NCI-H2196 treated with DMSO at 0.1 percent for 48 hours (cell line): Measurements from ENCODE around the gene PTPRK.

Experiments used
- DNase-seq: peaks from one replicate; lab custom pipeline; 2025; ENCODE audit not compliant: unreplicated experiment; lab: John Stamatoyannopoulos, UW

The PTPRK gene

GRCh38 chr6:128206610-128207426 lies 313.6 kb downstream of the PTPRK start:
- DNase-seq, result no peak

GRCh38 chr6:128204616-128205015 lies 315.8 kb downstream of the PTPRK start:
- no peak for DNase-seq

GRCh38 chr6:128202169-128202765 lies 318.1 kb downstream of the PTPRK start:
- DNase-seq, result no peak

DNA sequence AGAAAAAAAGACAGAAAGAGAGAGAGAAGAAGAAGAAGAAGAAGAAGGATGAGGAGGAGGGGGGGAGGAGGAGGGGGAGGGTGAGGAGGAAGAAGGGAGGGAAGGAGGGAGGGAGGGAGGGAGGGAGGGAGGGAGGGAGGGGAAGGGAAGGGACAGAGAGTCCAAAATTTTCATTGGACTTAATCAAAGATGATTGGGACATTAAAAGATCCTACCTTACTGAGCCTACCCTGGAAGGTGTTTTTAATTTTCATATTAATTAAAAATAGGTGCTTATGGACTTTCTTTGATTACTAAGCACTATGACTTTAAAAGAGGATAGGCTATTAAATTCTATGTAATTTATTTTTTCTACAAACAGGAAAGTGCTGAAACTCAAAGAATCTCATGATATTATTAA lies 319.6 kb downstream of the PTPRK start:
- no peak for DNase-seq

- no peak for DNase-seq
These were observed 320.9 kb downstream of the PTPRK start for GRCh38 chr6:128199461-128199860.

GRCh38 chr6:128192972-128193371 lies 327.4 kb downstream of the PTPRK start:
- no peak for DNase-seq

DNA sequence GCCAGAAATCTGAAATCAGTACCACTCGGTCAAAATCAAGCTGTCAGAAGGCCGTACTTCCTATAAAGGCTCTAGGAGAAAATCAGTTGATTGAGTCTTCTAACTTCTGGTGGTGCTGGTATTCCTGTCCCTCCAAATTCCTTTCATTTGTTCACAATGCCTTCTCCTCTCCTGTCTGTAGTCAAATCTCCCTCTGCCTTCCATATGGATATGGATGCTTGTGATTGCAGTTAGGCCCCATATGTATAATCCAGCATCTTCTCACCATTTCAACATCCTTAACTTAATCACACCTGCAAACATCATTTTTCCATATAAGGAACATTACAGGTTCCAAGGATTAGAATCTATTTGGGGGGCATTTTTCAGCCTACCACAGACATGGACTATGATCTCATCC lies 331.7 kb downstream of the PTPRK start:
- no peak for DNase-seq

- DNase-seq, result no peak
These were observed 333.7 kb downstream of the PTPRK start for GRCh38 chr6:128186729-128187128.

- no peak for DNase-seq
These were observed 340.4 kb downstream of the PTPRK start for GRCh38 chr6:128179876-128180438.

DNA sequence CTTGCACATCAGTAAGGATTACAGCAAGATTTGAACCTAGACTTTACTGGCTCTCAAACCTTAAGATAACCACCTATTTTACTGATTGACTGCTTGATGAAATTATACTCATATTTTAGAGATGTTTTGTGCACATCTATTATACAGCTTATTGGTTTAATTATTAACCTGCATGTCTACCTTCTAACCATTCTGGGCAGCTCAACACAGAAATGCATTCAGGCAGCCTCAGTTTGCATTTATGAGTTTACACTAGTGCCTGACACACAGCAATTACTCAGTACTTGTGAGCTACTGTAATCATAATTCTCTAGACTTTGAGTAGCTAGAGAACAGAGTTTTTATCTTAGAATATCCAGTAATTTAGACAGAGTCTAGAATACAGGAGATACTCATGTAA lies 345.7 kb downstream of the PTPRK start:
- no peak for DNase-seq

DNA sequence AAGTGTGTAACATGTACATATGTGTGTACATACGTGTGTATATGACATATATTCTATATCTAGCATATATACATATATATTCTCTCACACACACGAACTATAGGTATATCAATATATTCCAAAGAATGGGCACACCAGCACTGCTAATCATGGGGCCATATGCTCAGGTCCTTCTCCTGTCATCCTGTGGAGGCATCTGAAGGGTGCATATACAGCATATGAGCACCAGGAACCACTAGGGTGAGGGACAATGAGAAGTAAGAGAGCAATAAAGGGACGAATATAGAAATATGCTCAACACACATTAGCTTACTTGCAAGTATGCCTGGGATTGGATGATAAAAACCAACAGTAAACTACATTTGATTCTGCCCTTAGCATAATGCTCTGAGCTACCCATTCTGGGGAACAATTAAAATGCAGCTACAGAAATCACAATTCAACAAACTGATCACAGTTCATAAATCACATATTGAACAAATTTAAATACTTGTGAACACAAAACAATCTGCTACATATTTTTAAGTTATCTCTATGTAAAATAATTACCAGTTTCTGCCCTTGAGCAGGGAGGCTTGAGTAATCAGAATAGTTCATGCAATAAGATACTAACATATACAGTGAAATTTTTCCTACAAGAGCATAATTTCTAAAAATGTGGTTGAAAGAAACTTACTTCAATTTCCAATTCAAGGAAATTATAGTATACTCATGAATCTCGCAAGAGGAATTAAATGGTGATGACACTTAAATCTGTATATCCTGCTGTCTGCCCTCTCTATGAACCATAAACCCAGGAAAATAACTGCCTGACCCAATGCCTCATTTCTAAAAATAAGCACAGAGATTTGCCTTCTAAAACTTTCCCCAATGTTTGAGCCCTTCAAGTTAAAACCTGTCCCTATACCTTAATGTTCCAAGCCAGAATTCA lies 347.4 kb downstream of the PTPRK start:
- DNase-seq, result no peak

DNA sequence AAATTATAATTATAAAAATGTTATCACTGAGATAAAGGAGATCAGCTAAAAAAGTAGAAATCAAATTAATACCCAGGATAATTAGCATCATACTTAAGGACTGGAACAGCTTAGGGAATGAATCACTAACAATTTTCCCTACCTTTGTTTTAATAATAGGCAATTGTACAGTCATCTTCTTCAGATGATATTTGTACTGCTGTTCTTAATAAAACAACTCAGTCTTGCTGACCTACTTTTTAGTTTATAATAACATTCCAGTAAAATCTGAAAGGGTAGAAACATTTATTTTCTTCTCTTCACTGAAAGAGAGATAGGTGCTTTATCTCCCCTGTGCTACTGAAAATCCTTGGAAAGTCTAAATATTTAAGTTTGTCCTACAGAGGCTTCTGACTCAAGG lies 348.3 kb downstream of the PTPRK start:
- no peak for DNase-seq

DNA sequence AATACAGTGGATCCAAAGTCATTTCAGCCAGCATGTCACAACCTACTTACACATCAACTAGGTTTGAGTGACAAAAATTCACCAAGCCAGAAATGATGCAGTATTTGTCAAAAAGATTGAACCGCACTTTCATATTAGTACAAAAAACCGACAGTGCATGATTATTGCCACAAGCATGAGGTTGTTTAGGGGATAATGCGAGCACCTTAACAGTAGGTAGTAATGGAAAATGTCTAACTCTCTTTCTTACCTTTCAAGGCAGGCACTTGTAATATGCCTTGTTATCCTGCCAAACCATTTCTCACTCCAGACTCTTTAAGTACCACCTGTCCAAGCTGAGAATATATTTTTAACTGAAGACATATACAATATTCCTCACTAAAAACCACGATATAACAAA lies 349.2 kb downstream of the PTPRK start:
- no peak for DNase-seq

- no peak for DNase-seq
These were observed 352.2 kb downstream of the PTPRK start for GRCh38 chr6:128168244-128168643.

DNA sequence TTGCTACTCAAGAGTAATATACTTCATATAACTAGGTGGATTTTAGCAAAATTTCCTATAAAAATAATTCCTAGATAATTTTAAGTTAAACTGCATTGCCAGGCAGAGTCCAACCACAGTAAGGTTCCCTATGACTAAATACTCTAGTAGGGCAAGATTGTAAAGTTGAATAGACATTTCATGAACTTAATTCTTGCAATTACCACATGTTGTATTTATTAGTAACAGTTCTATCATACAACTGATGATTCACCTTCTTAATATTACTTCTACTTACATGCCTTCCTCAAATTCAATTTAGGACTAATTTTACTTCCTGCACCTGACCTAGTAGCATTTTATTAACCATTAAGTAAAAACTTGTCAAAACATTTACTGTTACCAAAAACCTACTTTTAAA lies 352.8 kb downstream of the PTPRK start:
- no peak for DNase-seq

- DNase-seq, result no peak
These were observed 356.1 kb downstream of the PTPRK start for GRCh38 chr6:128164254-128164653.

DNA sequence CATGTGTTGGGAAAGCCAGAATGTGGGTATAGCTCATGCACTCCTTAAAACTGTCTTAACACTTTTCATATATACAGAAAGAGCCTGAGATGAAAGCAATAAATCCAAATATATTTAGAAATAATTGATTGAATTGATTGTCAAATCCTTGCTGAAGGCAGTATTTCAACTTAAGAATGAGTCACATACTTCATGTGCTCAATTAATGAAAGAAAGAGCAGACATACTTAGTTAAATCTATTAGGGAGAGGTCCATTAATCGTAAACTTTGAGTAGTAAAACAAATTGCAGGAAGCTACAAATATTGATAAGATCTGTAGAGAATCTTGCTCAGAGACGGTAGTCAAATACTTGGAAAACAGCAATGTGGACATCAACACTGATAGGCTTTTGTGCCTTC lies 358.0 kb downstream of the PTPRK start:
- no peak for DNase-seq

DNA sequence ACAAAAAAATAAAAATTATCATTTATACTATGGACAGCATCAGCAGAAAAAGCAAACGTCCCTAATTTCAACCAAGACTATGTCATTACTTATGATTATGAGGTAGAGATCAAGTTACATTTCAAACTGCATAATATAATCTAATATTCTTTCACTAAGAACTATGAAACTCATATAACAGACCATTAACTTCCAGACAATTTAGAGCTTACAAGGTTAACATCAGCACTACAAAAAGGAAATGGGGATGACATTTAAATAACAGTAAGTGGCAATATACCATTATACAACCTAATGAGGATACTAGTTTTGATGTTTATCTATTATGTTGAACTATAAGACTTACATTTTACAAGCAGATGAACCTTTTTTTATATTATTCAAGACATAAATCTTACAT lies 358.6 kb downstream of the PTPRK start:
- no peak for DNase-seq

- no peak for DNase-seq
These were observed 359.1 kb downstream of the PTPRK start for GRCh38 chr6:128161263-128161662.

DNA sequence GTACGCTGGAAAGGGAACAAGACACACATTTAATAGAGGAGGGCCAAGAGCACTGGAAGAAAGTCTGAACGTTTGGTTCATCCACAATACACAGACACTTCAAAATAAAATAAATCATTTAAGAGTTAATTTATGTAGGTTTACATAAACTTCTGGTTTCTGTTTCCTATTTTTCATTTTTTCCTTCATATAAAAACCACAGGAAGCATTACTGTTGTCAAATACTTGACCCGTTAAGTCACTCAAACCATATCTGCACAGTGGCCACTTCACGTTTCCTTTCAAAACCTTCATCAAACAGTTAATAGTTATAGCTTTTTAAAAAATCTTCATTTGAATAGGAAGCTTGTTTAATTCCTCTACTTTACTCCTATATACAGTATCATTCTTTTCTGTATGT lies 361.9 kb downstream of the PTPRK start:
- no peak for DNase-seq

DNA sequence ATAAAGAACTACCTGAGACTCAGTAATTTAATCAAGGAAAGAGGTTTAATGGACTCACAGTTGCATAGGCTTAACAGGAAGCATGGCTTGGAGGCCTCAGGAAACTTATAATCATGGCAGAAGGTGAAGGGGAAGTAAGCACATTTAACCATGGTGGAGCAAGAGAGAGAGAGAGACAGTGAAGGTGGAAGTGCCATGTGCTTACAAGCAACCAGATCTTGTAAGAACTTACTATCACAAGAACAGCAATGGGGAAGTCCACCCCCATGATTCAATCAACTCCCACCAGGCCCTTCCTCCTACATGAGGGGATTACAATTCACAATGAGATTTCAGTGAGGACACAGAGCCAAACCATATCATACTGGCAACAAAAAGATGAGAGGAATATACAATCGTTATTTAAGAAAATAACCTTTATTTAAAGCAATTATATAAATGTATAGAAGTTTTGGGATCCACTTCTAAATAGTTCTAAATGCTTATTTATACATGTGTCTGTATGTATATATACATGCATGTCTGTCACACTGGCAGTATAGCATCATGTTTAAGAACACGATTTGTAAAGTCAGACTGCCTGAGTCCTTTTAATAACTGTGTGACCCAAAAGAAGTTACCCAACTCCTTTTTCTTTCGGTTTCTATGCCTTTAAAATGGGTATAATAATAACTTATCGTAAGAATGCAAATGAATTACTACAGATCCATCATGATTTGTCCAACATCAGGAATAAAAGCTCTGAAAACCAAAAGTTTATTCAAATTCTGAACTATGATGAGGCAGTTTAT lies 363.9 kb downstream of the PTPRK start:
- no peak for DNase-seq
